GM23338 (cell line): Measurements from ENCODE around the gene DPY19L2. TPM values are rescaled to one million over a fixed set of nuclear protein-coding genes. Genes with fewer than 3 reads are reported as not detected.

ENCODE experiments used
- ATAC-seq: fragments of 200-7000 bp; cut with Tn5 transposase; 3 replicates; pipeline ENCODE4 v1.9.1; 2020
- DNase-seq: peaks from one replicate; pipeline ENCODE4 v3.0.0-alpha.2; 2015; ENCODE audit warnings: low spot score
- H2AFZ ChIP-seq: fragments of 200-600 bp; sonication (generic); 2 replicates; pipeline ENCODE4 v1.8.0; 2016; ENCODE audit warnings: antibody characterized with exemption, mild to moderate bottlenecking, moderate library complexity
- H3F3A ChIP-seq: fragments of 200-600 bp; sonication (generic); replicated peaks from 2 replicates; pipeline ENCODE4 v1.8.0; 2017; ENCODE audit warnings: antibody characterized with exemption, mixed run types, low read depth
- H3K27ac ChIP-seq: fragments of 200-600 bp; sonication (generic); 2 replicates; pipeline ENCODE4 v1.6.1; 2016; ENCODE audit warnings: low read depth
- H3K27me3 ChIP-seq: fragments of 200-600 bp; sonication (generic); 2 replicates; pipeline ENCODE4 v1.8.0; 2016; ENCODE audit warnings: mild to moderate bottlenecking, mixed run types, moderate library complexity; ENCODE audit not compliant: insufficient read depth
- H3K36me3 ChIP-seq: fragments of 200-600 bp; sonication (generic); 2 replicates; pipeline ENCODE4 v1.8.0; 2016; ENCODE audit warnings: mild to moderate bottlenecking; ENCODE audit not compliant: insufficient read depth
- H3K4me1 ChIP-seq: fragments of 200-600 bp; sonication (generic); 2 replicates; pipeline ENCODE4 v1.8.0; 2016; ENCODE audit warnings: mild to moderate bottlenecking, moderate library complexity; ENCODE audit not compliant: insufficient read depth
- H3K4me2 ChIP-seq: fragments of 200-600 bp; sonication (generic); 2 replicates; pipeline ENCODE4 v1.7.1; 2017; ENCODE audit warnings: mixed run types
- H3K4me3 ChIP-seq: fragments of 200-600 bp; sonication (generic); 2 replicates; pipeline ENCODE4 v1.6.1; 2016; ENCODE audit warnings: mixed run types
- H3K79me2 ChIP-seq: fragments of 200-600 bp; sonication (generic); replicated peaks from 2 replicates; pipeline ENCODE4 v1.8.0; 2017; ENCODE audit warnings: mild to moderate bottlenecking; ENCODE audit not compliant: insufficient read depth
- H3K9me2 ChIP-seq: fragments of 200-600 bp; sonication (generic); 2 replicates; pipeline ENCODE4 v1.8.0; 2017; ENCODE audit not compliant: insufficient read depth
- H4K20me1 ChIP-seq: fragments of 200-600 bp; sonication (generic); replicated peaks from 2 replicates; pipeline ENCODE4 v1.8.0; 2017; ENCODE audit warnings: mild to moderate bottlenecking; ENCODE audit not compliant: insufficient read depth
- H3K27ac Mint-ChIP-seq: 2 replicates; pipeline ENCODE4 v1.8.0; 2020; ENCODE audit warnings: inconsistent platforms, mild to moderate bottlenecking, moderate library complexity, mixed read lengths
- H3K27me3 Mint-ChIP-seq: 3 replicates; pipeline ENCODE4 v1.8.0; 2022; ENCODE audit warnings: low read depth, mild to moderate bottlenecking, moderate library complexity, mixed read lengths, inconsistent platforms; ENCODE audit not compliant: insufficient read depth, poor library complexity
- H3K36me3 Mint-ChIP-seq: 3 replicates; pipeline ENCODE4 v1.8.0; 2021; ENCODE audit warnings: low read depth, mild to moderate bottlenecking, inconsistent platforms, moderate library complexity, mixed read lengths
- H3K4me1 Mint-ChIP-seq: 3 replicates; pipeline ENCODE4 v1.8.0; 2020; ENCODE audit warnings: mild to moderate bottlenecking, inconsistent platforms, mixed read lengths
- H3K4me3 Mint-ChIP-seq: 3 replicates; pipeline ENCODE4 v1.8.0; 2021; ENCODE audit warnings: moderate library complexity, mild to moderate bottlenecking, inconsistent platforms, mixed read lengths
- H3K9me3 Mint-ChIP-seq: 3 replicates; pipeline ENCODE4 v1.8.0; 2020; ENCODE audit warnings: moderate library complexity, mild to moderate bottlenecking, inconsistent platforms, mixed read lengths
- CREB1 ChIP-seq: fragments of 250-450 bp; sonication (Bioruptor Pico); IDR thresholded peaks from 2 replicates; pipeline ENCODE4 v1.5.0; 2020; ENCODE audit warnings: low read depth, mild to moderate bottlenecking, moderate library complexity
- CTCF ChIP-seq, 2 experiments: fragments of 200-600 bp in 1 of 2; sonication (generic) in 1 of 2; conservative IDR thresholded peaks; 2 replicates each; pipeline versions ENCODE4 v1.5.1 to v1.6.1; 2016 to 2017; ENCODE audit warnings: antibody characterized with exemption in 2 of 2, low read depth in 2 of 2, mild to moderate bottlenecking in 2 of 2, moderate library complexity in 1 of 2
- ETS1 ChIP-seq: IDR thresholded peaks from 2 replicates; pipeline ENCODE4 v1.6.1; 2016; ENCODE audit warnings: antibody characterized with exemption
- EZH2 ChIP-seq: fragments of 200-600 bp; sonication (generic); IDR thresholded peaks from one replicate; pipeline ENCODE4 v1.8.0; 2017; ENCODE audit warnings: antibody characterized with exemption, mild to moderate bottlenecking, low read depth; ENCODE audit not compliant: unreplicated experiment
- EZH2phosphoT487 ChIP-seq: fragments of 200-600 bp; sonication (generic); IDR thresholded peaks from one replicate; pipeline ENCODE4 v1.8.1; 2018; ENCODE audit warnings: antibody characterized with exemption; ENCODE audit not compliant: unreplicated experiment
- JUNB ChIP-seq: IDR thresholded peaks from one replicate; pipeline ENCODE4 v1.6.1; 2016; ENCODE audit warnings: antibody characterized with exemption; ENCODE audit not compliant: unreplicated experiment
- NANOG ChIP-seq: IDR thresholded peaks from 2 replicates; pipeline ENCODE4 v1.6.1; 2016; ENCODE audit warnings: antibody characterized with exemption, borderline replicate concordance
- POLR2AphosphoS5 ChIP-seq: IDR thresholded peaks from 2 replicates; pipeline ENCODE4 v1.6.1; 2016; ENCODE audit warnings: antibody characterized with exemption, low read depth
- REST ChIP-seq: IDR thresholded peaks from one replicate; pipeline ENCODE4 v1.6.1; 2018; ENCODE audit warnings: antibody characterized with exemption; ENCODE audit not compliant: unreplicated experiment
- STAT1 ChIP-seq: IDR thresholded peaks from one replicate; pipeline ENCODE4 v1.6.1; 2016; ENCODE audit warnings: antibody characterized with exemption; ENCODE audit not compliant: unreplicated experiment
- ZNF114 ChIP-seq: fragments of 250-450 bp; sonication (Bioruptor Pico); IDR thresholded peaks from 2 replicates; pipeline ENCODE4 v1.5.0; 2020; ENCODE audit warnings: mild to moderate bottlenecking, moderate library complexity
- ZNF331 ChIP-seq: fragments of 250-450 bp; sonication (Bioruptor Pico); IDR thresholded peaks from 2 replicates; pipeline ENCODE4 v1.5.0; 2020; ENCODE audit warnings: low read depth, mild to moderate bottlenecking, moderate library complexity
- ZNF462 ChIP-seq: fragments of 250-450 bp; sonication (Bioruptor Pico); IDR thresholded peaks from 2 replicates; pipeline ENCODE4 v1.5.0; 2020; ENCODE audit warnings: mild to moderate bottlenecking, moderate library complexity
- polyA plus RNA-seq: library from polyadenylated mRNA; unstranded; fragments of >200 nt; fragmentation: Nextera tagmentation; extraction: Ambion mirVana; gene quantifications from 2 replicates; pipeline ENCODE4 v1.2.1, GENCODE V29; 2016
- total RNA-seq: library from RNA; depleted of rRNA; stranded (reverse); fragments of >200 nt; shearing (Covaris generic); gene quantifications from 2 replicates; pipeline ENCODE4 v1.2.3, GENCODE V29; 2014

The DPY19L2 gene
- total and polyA plus RNA-seq, 2 experiments from 2014 or later, result 4.3 to 8.0 TPM

GRCh38 chr12:63525831-63526230 is 142.5 kb downstream of the DPY19L2 start:
- no peak for TF ChIP-seq REST
- TF ChIP-seq CTCF (conservative IDR thresholded peaks at IDR 0.05; ENCODE audit: low read depth in 2 of 2), result no peak
- no peak for TF ChIP-seq ZNF462 (CRISPR knock-in tag)
- TF ChIP-seq ZNF114 (CRISPR knock-in tag), result no peak
- TF ChIP-seq ETS1, result no peak
- no peak for TF ChIP-seq JUNB
- TF ChIP-seq STAT1, result no peak
- no peak for TF ChIP-seq POLR2AphosphoS5
- no peak for TF ChIP-seq CREB1 (CRISPR knock-in tag)
- no peak for TF ChIP-seq ZNF331 (CRISPR knock-in tag)
- TF ChIP-seq EZH2, result no peak
- no peak for TF ChIP-seq EZH2phosphoT487
- no peak for TF ChIP-seq NANOG
- no peaks in the 10 kb centered on the region for H3K4me1 Mint-ChIP-seq
- ATAC-seq (no peak), DNase-seq (no peak)
- no peaks in the 10 kb centered on the region for H3K79me2 ChIP-seq
- H3K4me1 ChIP-seq, result no peaks in the 10 kb centered on the region
- H3K27me3 Mint-ChIP-seq, result peaks cover 2% of the 10 kb centered on the region
- no peak overlapping the region for H3K27ac Mint-ChIP-seq
- H3K4me2 ChIP-seq, result no peak overlapping the region
- H4K20me1 ChIP-seq, result no peaks in the 10 kb centered on the region
- H3K27ac ChIP-seq, result no peak overlapping the region
- H3K36me3 ChIP-seq, result no peaks in the 10 kb centered on the region
- H3K9me3 Mint-ChIP-seq, result no peaks in the 10 kb centered on the region
- H2AFZ ChIP-seq, result no peak overlapping the region
- H3K9me2 ChIP-seq, result no peaks in the 10 kb centered on the region
- no peaks in the 10 kb centered on the region for H3K27me3 ChIP-seq
- no peak overlapping the region for H3K4me3 ChIP-seq
- no peak overlapping the region for H3K4me3 Mint-ChIP-seq
- no peaks in the 10 kb centered on the region for H3F3A ChIP-seq
- H3K36me3 Mint-ChIP-seq, result no peaks in the 10 kb centered on the region
